K562 (cell line): ENCODE results near the gene LRPAP1. TPM values are rescaled to one million over a fixed set of nuclear protein-coding genes. Genes with fewer than 3 reads are reported as not detected.

Experiments used
- ATAC-seq: fragments of 200-7000 bp; cut with Tn5 transposase; 3 replicates; pipeline ENCODE4 v1.9.1; 2020; ENCODE audit warnings: moderate library complexity
- BruUV-seq: library from RNA; stranded (reverse); fragments of 400-500 nt; replicated peaks from 2 replicates; lab custom pipeline; 2021; lab: Mats Ljungman, UMichigan
- CTCF ChIA-PET: fragments of 300-600 bp; formaldehyde crosslinking; extraction: SDS; loops from one replicate; lab custom pipeline; 2021; ENCODE audit warnings: low intra/inter-chr PET ratio; lab: Yijun Ruan, JAX
- POLR2A ChIA-PET: fragments of 300-600, 350-650 bp; sonication (Branson Sonifier 250); formaldehyde crosslinking; extraction: SDS; loops from one replicate; lab custom pipeline; 2021; ENCODE audit warnings: antibody characterized with exemption, inconsistent platforms; lab: Yijun Ruan, JAX
- DNase-seq, 4 experiments: peaks; one replicate each; pipeline versions ENCODE4 v3.0.0 to v3.0.0-alpha.2; 2011 to 2018; ENCODE audit warnings: low spot score in 3 of 4, mixed read lengths in 3 of 4; ENCODE audit errors: extremely low read depth in 1 of 4
- FAIRE-seq: peaks from 2 replicates; lab custom pipeline; 2011; peaks lifted over from hg19 to GRCh38; lab: Jason Lieb, UNC
- H2AFZ ChIP-seq: 2 replicates; pipeline ENCODE4 v1.6.0; 2011; ENCODE audit warnings: low read depth, low read length, control low read depth, inconsistent platforms
- H3K27ac ChIP-seq: fragments of 200-600 bp; 3 replicates; pipeline ENCODE4 v1.8.0; 2011; ENCODE audit warnings: low read depth, mild to moderate bottlenecking, control low read depth, inconsistent platforms, low read length, moderate library complexity, mixed read lengths; ENCODE audit errors: extremely low read depth
- H3K27me3 ChIP-seq, 2 experiments: fragments of 300-600 bp in 1 of 2; 2 replicates in 1 of 2; 3 replicates in 1 of 2; pipeline versions ENCODE4 v1.6.0 to v1.8.0; 2011; ENCODE audit warnings: inconsistent platforms in 2 of 2, low read length in 2 of 2, mild to moderate bottlenecking in 1 of 2, mixed read lengths in 1 of 2, moderate library complexity in 1 of 2; ENCODE audit not compliant: control insufficient read depth in 2 of 2, insufficient read depth in 2 of 2
- H3K36me3 ChIP-seq: fragments of 300-600 bp; 3 replicates; pipeline ENCODE4 v1.8.0; 2011; ENCODE audit warnings: mild to moderate bottlenecking, low read length, inconsistent platforms; ENCODE audit not compliant: control insufficient read depth, insufficient read depth
- H3K4me1 ChIP-seq, 2 experiments: fragments of 200-600 bp in 1 of 2; replicated peaks in 1 of 2; 2 replicates in 1 of 2; 3 replicates in 1 of 2; pipeline versions ENCODE4 v1.5.1 to v1.8.0; 2011; ENCODE audit warnings: inconsistent platforms in 2 of 2, low read length in 2 of 2, mild to moderate bottlenecking in 1 of 2, mixed read lengths in 1 of 2, moderate library complexity in 1 of 2; ENCODE audit not compliant: control insufficient read depth in 2 of 2, insufficient read depth in 2 of 2
- H3K4me2 ChIP-seq: 2 replicates; pipeline ENCODE4 v1.6.1; 2011; ENCODE audit warnings: low read length, control low read depth, inconsistent platforms, mixed read lengths; ENCODE audit not compliant: insufficient read depth
- H3K4me3 ChIP-seq: fragments of 200-600 bp; sonication (generic), shearing (Covaris generic); 2 replicates; pipeline ENCODE4 v1.5.1; 2016; ENCODE audit warnings: control low read depth, inconsistent platforms
- H3K79me2 ChIP-seq: fragments of 200-600 bp; 3 replicates; pipeline ENCODE4 v1.8.0; 2011; ENCODE audit warnings: low read length, inconsistent platforms; ENCODE audit not compliant: control insufficient read depth, insufficient read depth
- H3K9ac ChIP-seq, 2 experiments: 2 replicates each; pipeline versions ENCODE4 v1.6.0 to v1.6.1; 2011; ENCODE audit warnings: low read depth in 2 of 2, low read length in 2 of 2, control low read depth in 1 of 2, inconsistent platforms in 1 of 2, mild to moderate bottlenecking in 1 of 2, mixed read lengths in 1 of 2; ENCODE audit not compliant: insufficient read depth in 1 of 2
- H3K9me1 ChIP-seq: one replicate; pipeline ENCODE4 v1.6.0; 2011; ENCODE audit warnings: inconsistent platforms, mild to moderate bottlenecking, low read length, moderate library complexity; ENCODE audit not compliant: control insufficient read depth, insufficient read depth
- H3K9me3 ChIP-seq: replicated peaks from 2 replicates; pipeline ENCODE4 v1.5.1; 2011; ENCODE audit warnings: low read depth, low read length, inconsistent platforms; ENCODE audit not compliant: control insufficient read depth, insufficient read depth
- H4K20me1 ChIP-seq: replicated peaks from 2 replicates; pipeline ENCODE4 v1.6.1; 2011; ENCODE audit warnings: low read length, inconsistent platforms, mixed read lengths; ENCODE audit not compliant: control insufficient read depth, insufficient read depth
- ARHGAP35 ChIP-seq: fragments of 450-650 bp; IDR thresholded peaks from 2 replicates; pipeline ENCODE4 v1.6.1; 2018; ENCODE audit not compliant: partially characterized antibody
- BMI1 ChIP-seq: fragments of 150-350 bp; IDR thresholded peaks from 2 replicates; pipeline ENCODE4 v1.6.1; 2014; ENCODE audit warnings: low read length
- CCAR2 ChIP-seq: fragments of 200-400 bp; formaldehyde crosslinking; IDR thresholded peaks from 2 replicates; pipeline ENCODE4 v1.6.1; 2017; ENCODE audit warnings: mild to moderate bottlenecking, low read depth, low read length
- CSDE1 ChIP-seq, 2 experiments: fragments of 450-650 bp; IDR thresholded peaks; 2 replicates each; pipeline ENCODE4 v1.6.1; 2016; ENCODE audit warnings: mild to moderate bottlenecking in 1 of 2
- HDAC3 ChIP-seq: fragments of 450-650 bp; IDR thresholded peaks from 2 replicates; pipeline ENCODE4 v1.6.1; 2018; ENCODE audit warnings: borderline replicate concordance, mild to moderate bottlenecking, moderate library complexity; ENCODE audit not compliant: partially characterized antibody
- KDM4B ChIP-seq, 2 experiments: fragments of 450-650 bp in 1 of 2; sonication (generic) in 1 of 2; IDR thresholded peaks; 2 replicates each; pipeline ENCODE4 v1.6.1; 2016 to 2017; ENCODE audit warnings: borderline replicate concordance in 2 of 2, antibody characterized with exemption in 1 of 2, low read depth in 1 of 2, mild to moderate bottlenecking in 1 of 2
- MTA3 ChIP-seq: fragments of 450-650 bp; formaldehyde crosslinking; IDR thresholded peaks from 2 replicates; pipeline ENCODE4 v1.6.1; 2017; ENCODE audit warnings: mild to moderate bottlenecking, borderline replicate concordance
- NBN ChIP-seq: fragments of 450-650 bp; IDR thresholded peaks from 2 replicates; pipeline ENCODE4 v1.6.1; 2016; ENCODE audit warnings: low read depth, mild to moderate bottlenecking
- POLR2A ChIP-seq: fragments of 450-650 bp; conservative IDR thresholded peaks from 2 replicates; pipeline ENCODE4 v1.6.1; 2016
- RUNX1 ChIP-seq: sonication (generic); IDR thresholded peaks from 2 replicates; pipeline ENCODE4 v1.6.1; 2016; ENCODE audit warnings: antibody characterized with exemption, low read depth
- SMAD1 ChIP-seq: fragments of 150-350 bp; IDR thresholded peaks from 2 replicates; pipeline ENCODE4 v1.6.1; 2014; ENCODE audit warnings: low read length, low read depth; ENCODE audit not compliant: partially characterized antibody
- SRSF1 ChIP-seq: fragments of 200-400 bp; formaldehyde crosslinking; IDR thresholded peaks from 2 replicates; pipeline ENCODE4 v1.6.1; 2017; ENCODE audit warnings: mild to moderate bottlenecking, low read depth, low read length, moderate library complexity
- TFAM ChIP-seq: fragments of 250-450 bp; sonication (Bioruptor Pico); conservative IDR thresholded peaks from 2 replicates; pipeline ENCODE4 v1.5.0; 2021; ENCODE audit warnings: mild to moderate bottlenecking, moderate library complexity
- THRAP3 ChIP-seq: fragments of 450-650 bp; IDR thresholded peaks from 2 replicates; pipeline ENCODE4 v1.6.1; 2016; ENCODE audit warnings: mild to moderate bottlenecking, inconsistent platforms, borderline replicate concordance
- ZNF79 ChIP-seq: fragments of 250-450 bp; sonication (Bioruptor Pico); IDR thresholded peaks from 2 replicates; pipeline ENCODE4 v1.4.0; 2020; ENCODE audit warnings: low read depth, mild to moderate bottlenecking, moderate library complexity
- ZSCAN32 ChIP-seq: fragments of 450-650 bp; formaldehyde crosslinking; IDR thresholded peaks from 2 replicates; pipeline ENCODE4 v1.4.0; 2020; ENCODE audit warnings: mild to moderate bottlenecking, moderate library complexity
- WGBS: fragments of 100-300 bp; shearing (Covaris generic); methylation state at CpG from one replicate; pipeline ENCODE4 v1.1.6; 2016; ENCODE audit warnings: low coverage, mixed read lengths; ENCODE audit not compliant: insufficient coverage; ENCODE audit errors: missing lambda C conversion rate; 5-methylcytosine and 5-hydroxymethylcytosine counted together
- in situ Hi-C: fragments of 300-500 bp; cut with MboI; formaldehyde crosslinking; loops from 4 replicates; pipeline ENCODE4 v1.15.0; 2018; ENCODE audit warnings: inconsistent platforms, mixed read lengths
- intact Hi-C: fragments of 100-400 bp; cut with micrococcal nuclease; formaldehyde crosslinking; loops from 2 replicates; pipeline ENCODE4 v1.14.2; 2022
- polyA plus RNA-seq, 8 experiments: library from polyadenylated mRNA; depleted of rRNA in 4 of 8; stranded (reverse) in 5 of 8; unstranded in 3 of 8; fragments of >200 nt; fragmentation: Nextera tagmentation in 2 of 8; fragmentation: Illumina TruSeq in 1 of 8; extraction: Ambion mirVana in 2 of 8; extraction: Trizol in 1 of 8; gene quantifications; 2 replicates each; pipeline versions ENCODE4 v1.2.1 to v1.2.3, GENCODE V29; 2011 to 2014; ENCODE audit warnings: inconsistent platforms in 1 of 8, missing spikeins in 1 of 8
- total RNA-seq, 7 experiments: library from RNA; depleted of rRNA in 6 of 7; stranded (reverse); fragments of >200 nt in 6 of 7; fragmentation: Illumina TruSeq in 2 of 7; extraction: Trizol in 2 of 7; gene quantifications; 2 replicates each; pipeline versions ENCODE4 v1.2.1 to v1.2.3, GENCODE V29; 2011 to 2021; ENCODE audit warnings: low replicate concordance in 1 of 7

Gene LRPAP1
- total and polyA plus RNA-seq, 9 of the 15 experiments (the other 6 are each of a cell fraction or from before 2014, with no cell fraction given) = 1.1 to 75.5 (median 41.8) TPM

DNA sequence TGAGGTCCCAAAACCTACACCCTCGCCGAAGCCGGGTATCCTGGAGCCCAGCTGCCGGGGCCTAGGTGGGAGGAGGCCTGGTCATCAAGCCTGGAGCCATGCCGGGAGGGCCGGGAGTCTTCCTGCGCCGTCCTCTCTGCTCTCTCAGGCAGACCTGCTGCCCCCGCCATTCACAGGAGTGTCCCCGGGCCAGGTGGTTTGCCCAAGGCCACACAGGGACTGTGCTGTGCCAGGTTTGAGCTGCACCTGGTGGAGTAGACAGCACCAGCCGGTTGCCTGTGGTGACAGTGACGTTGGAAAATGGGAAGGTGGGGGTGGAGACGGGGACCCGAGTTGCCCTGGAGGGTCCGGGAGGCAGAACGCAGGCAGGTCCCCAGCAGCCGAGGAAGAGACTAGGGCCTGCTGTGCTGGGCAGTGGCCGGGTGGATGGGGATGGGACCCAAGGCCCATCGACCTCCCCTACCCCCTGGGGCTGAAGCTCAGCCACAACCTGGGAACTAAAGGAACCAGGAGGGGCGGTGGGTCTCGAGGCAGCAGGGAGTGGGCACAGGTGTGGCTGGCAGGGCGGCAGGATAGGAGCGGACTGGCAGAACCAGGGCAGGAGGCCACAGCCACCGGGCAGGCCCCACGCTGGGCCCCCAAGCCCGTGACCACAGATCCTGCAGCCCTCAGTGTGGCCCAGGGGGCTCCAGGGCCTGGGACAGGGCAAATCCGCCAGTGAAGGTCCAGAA is 59.6 kb downstream of the LRPAP1 start:
- TF ChIP-seq POLR2A (no peak), SMAD1 (no peak), BMI1 (no peak), THRAP3 (no peak), MTA3 (no peak), ARHGAP35 (no peak), TFAM (CRISPR knock-in tag) (no peak), CCAR2 (no peak), RUNX1 (no peak), CSDE1 (IDR thresholded peaks at IDR 0.05) (no peak), SRSF1 (no peak), ZSCAN32 (CRISPR knock-in tag) (no peak), ZNF79 (CRISPR knock-in tag) (no peak), HDAC3 (no peak), KDM4B (IDR thresholded peaks at IDR 0.05; ENCODE audit: borderline replicate concordance in 2 of 2, low read depth in 1 of 2) (no peak), NBN (no peak)
- 3% methylated on average over 24 of the region's 27 CpGs for WGBS
- ChIA-PET POLR2A (no interaction called here), CTCF (no interaction called here)
- Histone ChIP-seq H3K79me2 (no peaks in the 10 kb centered on the region), H3K27ac (no peak overlapping the region), H3K4me3 (no peak overlapping the region), H3K9me1 (no peaks in the 10 kb centered on the region), H4K20me1 (0 out of 2 replicates have a peak, but pooled peaks cover 5% of the 10 kb centered on the region), H2AFZ (no peak overlapping the region), H3K36me3 (no peaks in the 10 kb centered on the region), H3K27me3 (peaks cover 26 to 67% of the 10 kb centered on the region in 2 experiments; a peak in 4 of 5 replicates), H3K9ac (no peak overlapping the region), H3K4me1 (peaks cover 0 to 25% of the 10 kb centered on the region in 2 experiments; a peak in 2 of 5 replicates), H3K4me2 (no peak overlapping the region), H3K9me3 (peaks cover 10% of the 10 kb centered on the region; the same call in 1 of the 2 replicates)
- no peak for DNase-seq
- no TSS peak for BruUV-seq
- intact Hi-C loops (no loop called here), in situ Hi-C loops (no loop called here)
- no peak for FAIRE-seq
- no peak for ATAC-seq
